H1 (cell line): ENCODE results near the gene UBTD1. TPM values are rescaled to one million over a fixed set of nuclear protein-coding genes. Genes with fewer than 3 reads are reported as not detected.

ENCODE experiments used
- CTCF ChIA-PET: fragments of 300-600 bp; sonication (Branson Sonifier 250); formaldehyde crosslinking; loops from one replicate; lab custom pipeline; 2021; ENCODE audit not compliant: partially characterized antibody; lab: Charles Lee
- POLR2A ChIA-PET: fragments of 300-600 bp; sonication (Branson Sonifier 250); formaldehyde crosslinking; loops from one replicate; lab custom pipeline; 2021; ENCODE audit warnings: inconsistent platforms; ENCODE audit not compliant: partially characterized antibody; lab: Charles Lee
- DNase-seq, 2 experiments: peaks; one replicate each; pipeline versions ENCODE4 v3.0.0 to v3.0.0-alpha.2; 2010 to 2022; ENCODE audit warnings: low spot score in 2 of 2, low read depth in 1 of 2, mixed read lengths in 1 of 2
- FAIRE-seq: peaks from 2 replicates; lab custom pipeline; 2011; peaks lifted over from hg19 to GRCh38; lab: Jason Lieb, UNC
- H2AFZ ChIP-seq: 2 replicates; pipeline ENCODE4 v1.8.1; 2012; ENCODE audit warnings: low read length, inconsistent platforms
- H2AK5ac ChIP-seq: 2 replicates; pipeline ENCODE4 v1.6.1; 2013; ENCODE audit warnings: low read depth, low read length
- H2BK120ac ChIP-seq: replicated peaks from 2 replicates; pipeline ENCODE3; 2013; ENCODE audit warnings: low read depth, low read length, inconsistent platforms
- H2BK12ac ChIP-seq: 2 replicates; pipeline ENCODE4 v1.6.1; 2013; ENCODE audit warnings: low read depth, low read length
- H2BK15ac ChIP-seq: 2 replicates; pipeline ENCODE4 v1.6.1; 2013; ENCODE audit warnings: low read length
- H2BK20ac ChIP-seq: 2 replicates; pipeline ENCODE4 v1.6.1; 2013; ENCODE audit warnings: low read length
- H2BK5ac ChIP-seq: 2 replicates; pipeline ENCODE4 v1.6.1; 2013; ENCODE audit warnings: low read depth, low read length
- H3K14ac ChIP-seq: 2 replicates; pipeline ENCODE4 v1.6.1; 2013; ENCODE audit warnings: inconsistent platforms; ENCODE audit not compliant: insufficient read length
- H3K18ac ChIP-seq: 2 replicates; pipeline ENCODE4 v1.6.1; 2013; ENCODE audit warnings: low read length; ENCODE audit errors: extremely low read depth
- H3K23ac ChIP-seq: 2 replicates; pipeline ENCODE4 v1.6.1; 2013; ENCODE audit warnings: inconsistent platforms; ENCODE audit not compliant: insufficient read length
- H3K23me2 ChIP-seq: 2 replicates; pipeline ENCODE4 v1.6.1; 2013; ENCODE audit warnings: low read depth, low read length
- H3K27ac ChIP-seq: 2 replicates; pipeline ENCODE4 v1.6.1; 2011; ENCODE audit warnings: low read depth, low read length, inconsistent platforms
- H3K27me3 ChIP-seq, 4 experiments: replicated peaks in 1 of 4; 1 replicate in 1 of 4; 2 replicates in 3 of 4; pipeline versions ENCODE4 v1.6.1 to v1.8.1; 2011 to 2013; ENCODE audit warnings: low read length in 3 of 4, mild to moderate bottlenecking in 3 of 4, inconsistent platforms in 2 of 4, mixed read lengths in 2 of 4, moderate library complexity in 1 of 4; ENCODE audit not compliant: control insufficient read depth in 3 of 4, insufficient read depth in 3 of 4; ENCODE audit errors: extremely low read depth in 1 of 4
- H3K36me3 ChIP-seq, 4 experiments: 2 replicates each; pipeline versions ENCODE4 v1.6.1 to v1.8.1; 2011 to 2013; ENCODE audit warnings: mild to moderate bottlenecking in 4 of 4, low read length in 3 of 4, moderate library complexity in 2 of 4, control low read depth in 1 of 4, inconsistent platforms in 1 of 4; ENCODE audit not compliant: insufficient read depth in 4 of 4, control insufficient read depth in 2 of 4
- H3K4ac ChIP-seq: replicated peaks from 2 replicates; pipeline ENCODE3; 2013; ENCODE audit warnings: low read length, low read depth, mixed read lengths, inconsistent platforms; ENCODE audit not compliant: insufficient read length
- H3K4me1 ChIP-seq, 4 experiments: replicated peaks in 1 of 4; 1 replicate in 1 of 4; 2 replicates in 3 of 4; pipeline versions ENCODE4 v1.6.1 to v1.8.1; 2011 to 2013; ENCODE audit warnings: low read length in 3 of 4, inconsistent platforms in 2 of 4, mixed read lengths in 1 of 4; ENCODE audit not compliant: insufficient read depth in 4 of 4, control insufficient read depth in 3 of 4
- H3K4me2 ChIP-seq, 2 experiments: 2 replicates each; pipeline versions ENCODE4 v1.6.1 to v1.8.1; 2011 to 2013; ENCODE audit warnings: low read depth in 2 of 2, low read length in 2 of 2, control low read depth in 1 of 2, inconsistent platforms in 1 of 2, mild to moderate bottlenecking in 1 of 2; ENCODE audit not compliant: insufficient read depth in 1 of 2
- H3K4me3 ChIP-seq, 4 experiments: fragments of 200-600, 300-600 bp in 1 of 4; sonication (generic), shearing (Covaris generic), sonication (Bioruptor Twin) in 1 of 4; 2 replicates each; pipeline versions ENCODE4 v1.5.1 to v1.8.1; 2011 to 2016; ENCODE audit warnings: low read length in 4 of 4, low read depth in 3 of 4, control low read depth in 2 of 4, inconsistent platforms in 2 of 4, mild to moderate bottlenecking in 2 of 4, mixed read lengths in 1 of 4, moderate library complexity in 1 of 4; ENCODE audit not compliant: insufficient read depth in 2 of 4; ENCODE audit errors: extremely low read depth in 1 of 4
- H3K56ac ChIP-seq: replicated peaks from 2 replicates; pipeline ENCODE3; 2013; ENCODE audit warnings: low read depth, mild to moderate bottlenecking, mixed read lengths, low read length, inconsistent platforms; ENCODE audit not compliant: insufficient read length
- H3K79me1 ChIP-seq: 2 replicates; pipeline ENCODE4 v1.6.1; 2013; ENCODE audit warnings: low read depth, low read length, control low read depth
- H3K79me2 ChIP-seq, 2 experiments: 2 replicates each; pipeline versions ENCODE4 v1.6.1 to v1.8.1; 2012 to 2013; ENCODE audit warnings: low read length in 2 of 2, mild to moderate bottlenecking in 2 of 2, inconsistent platforms in 1 of 2; ENCODE audit not compliant: insufficient read depth in 2 of 2, control insufficient read depth in 1 of 2
- H3K9ac ChIP-seq, 4 experiments: replicated peaks in 1 of 4; 1 replicate in 1 of 4; 2 replicates in 3 of 4; pipeline versions ENCODE4 v1.6.1 to v1.8.1; 2011 to 2013; ENCODE audit warnings: low read depth in 3 of 4, low read length in 3 of 4, control low read depth in 2 of 4, mild to moderate bottlenecking in 2 of 4, moderate library complexity in 2 of 4, inconsistent platforms in 1 of 4; ENCODE audit errors: extremely low read depth in 1 of 4
- H3K9me3 ChIP-seq, 2 experiments: 2 replicates each; pipeline versions ENCODE4 v1.6.1 to v1.8.1; 2012 to 2013; ENCODE audit warnings: mild to moderate bottlenecking in 2 of 2, moderate library complexity in 2 of 2, control low read depth in 1 of 2, inconsistent platforms in 1 of 2, low read depth in 1 of 2, low read length in 1 of 2, mixed read lengths in 1 of 2; ENCODE audit not compliant: insufficient read depth in 2 of 2
- H4K20me1 ChIP-seq, 2 experiments: replicated peaks in 1 of 2; 2 replicates each; pipeline versions ENCODE3 to v1.8.1; 2011 to 2013; ENCODE audit warnings: inconsistent platforms in 2 of 2, low read length in 2 of 2, mild to moderate bottlenecking in 1 of 2; ENCODE audit not compliant: insufficient read depth in 2 of 2, control insufficient read depth in 1 of 2
- H4K5ac ChIP-seq: 2 replicates; pipeline ENCODE4 v1.6.1; 2013; ENCODE audit warnings: low read length, low read depth, mixed read lengths, inconsistent platforms; ENCODE audit not compliant: insufficient read length
- H4K8ac ChIP-seq: 2 replicates; pipeline ENCODE4 v1.8.0; 2013; ENCODE audit warnings: mild to moderate bottlenecking, moderate library complexity, low read length, inconsistent platforms; ENCODE audit not compliant: insufficient read depth; ENCODE audit errors: extremely low read depth
- H4K91ac ChIP-seq: replicated peaks from 2 replicates; pipeline ENCODE3; 2013; ENCODE audit warnings: low read length, mixed read lengths, inconsistent platforms; ENCODE audit not compliant: insufficient read length
- NANOG ChIP-seq: IDR thresholded peaks from 2 replicates; pipeline ENCODE4 v1.6.1; 2011; ENCODE audit warnings: low read length, low read depth, mild to moderate bottlenecking, inconsistent platforms; ENCODE audit not compliant: insufficient read depth, poor library complexity, severe bottlenecking
- WGBS, 2 experiments: shearing (Covaris generic) in 1 of 2; methylation state at CpG; one replicate each; pipeline versions ENCODE4 v1.1.6 to v1.1.7; 2013 to 2015; ENCODE audit warnings: low lambda C conversion rate in 2 of 2, mixed read lengths in 2 of 2, inconsistent platforms in 1 of 2, low coverage in 1 of 2, missing lambda C conversion rate in 1 of 2; ENCODE audit not compliant: insufficient replicate concordance in 2 of 2, insufficient coverage in 1 of 2, insufficient read length in 1 of 2; ENCODE audit errors: extremely low coverage in 1 of 2, missing lambda C conversion rate in 1 of 2; 5-methylcytosine and 5-hydroxymethylcytosine counted together
- polyA plus RNA-seq, 7 experiments: library from polyadenylated mRNA; depleted of rRNA in 3 of 7; stranded (reverse) in 5 of 7; unstranded in 2 of 7; fragments of >200 nt in 5 of 7; fragments of 200-250 nt in 2 of 7; gene quantifications; 1 replicate in 5 of 7; 2 replicates in 1 of 7; 4 replicates in 1 of 7; pipeline versions ENCODE4 v1.2.1 to v1.2.3, GENCODE V29; 2011 to 2013; ENCODE audit warnings: missing spikeins in 2 of 7, mixed read lengths in 2 of 7
- total RNA-seq: library from RNA; stranded (reverse); fragmentation: NEBNext Ultra II Directional; extraction: Animal tissue kit (Norgen Biotek cat#: 25700); gene quantifications from 2 replicates; pipeline ENCODE4 v1.2.1, GENCODE V29; 2021
- TF ChIP-seq, protein P1 (sequence below): IDR thresholded peaks from 2 replicates; pipeline ENCODE4 v1.6.1; 2012; ENCODE audit warnings: inconsistent platforms

The UBTD1 gene
- total and polyA plus RNA-seq, 2 of the 8 experiments (the other 6 are each of a cell fraction or from before 2014, with no cell fraction given), result 22.3 to 36.2 TPM

DNA sequence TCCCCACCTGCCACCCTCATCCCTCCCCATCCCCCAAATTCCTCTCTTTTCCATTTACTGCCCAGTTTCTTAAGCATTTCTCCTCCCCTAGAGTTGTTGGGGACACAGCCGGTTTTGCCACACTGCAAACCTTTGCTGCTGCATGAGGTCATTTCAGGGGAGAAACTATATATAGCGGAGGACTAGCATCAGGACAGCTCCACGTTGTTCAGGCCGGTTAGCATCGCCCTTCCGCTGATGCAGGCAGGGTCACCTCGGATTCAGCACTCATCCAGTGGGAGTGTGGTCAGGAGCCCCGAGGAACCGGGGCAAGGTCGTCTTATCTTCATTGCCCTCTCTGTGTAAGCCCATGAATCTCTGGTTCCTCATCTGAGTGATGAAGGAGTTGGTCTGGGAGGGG, 15.6 kb downstream of the UBTD1 start:
- no peak for FAIRE-seq
- POLR2A ChIA-PET, result interaction anchor here (0.9 kb wide), 1 partner anchor 47 kb away, joined by 7 read pairs; no protein-coding TSS in a partner anchor
- no peak for TF ChIP-seq NANOG
- TF ChIP-seq, protein P1, sequence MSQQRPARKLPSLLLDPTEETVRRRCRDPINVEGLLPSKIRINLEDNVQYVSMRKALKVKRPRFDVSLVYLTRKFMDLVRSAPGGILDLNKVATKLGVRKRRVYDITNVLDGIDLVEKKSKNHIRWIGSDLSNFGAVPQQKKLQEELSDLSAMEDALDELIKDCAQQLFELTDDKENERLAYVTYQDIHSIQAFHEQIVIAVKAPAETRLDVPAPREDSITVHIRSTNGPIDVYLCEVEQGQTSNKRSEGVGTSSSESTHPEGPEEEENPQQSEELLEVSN, result no peak

More for the DNA sequence above, 15.6 kb downstream of the UBTD1 start:
- Histone ChIP-seq H2AFZ (no peak overlapping the region), H2BK15ac (no peak overlapping the region), H2BK20ac (no peak overlapping the region), H3K18ac (no peak overlapping the region), H3K27ac (no peak overlapping the region), H2BK5ac (0 out of 2 replicates have a peak overlapping the region, but pooled peaks have one; percentile 5), H4K91ac (no peak overlapping the region), H3K23me2 (no peaks in the 10 kb centered on the region), H3K79me1 (peaks cover 17% of the 10 kb centered on the region; the same call in 1 of the 2 replicates), H4K8ac (peak overlapping the region; percentile 7; the same call in 1 of the 2 replicates), H3K4me3 (no peak overlapping the region), H3K4me2 (no peak overlapping the region), H3K79me2 (peaks cover 0 to 8% of the 10 kb centered on the region in 2 experiments; a peak in 2 of 4 replicates), H3K9me3 (no peaks in the 10 kb centered on the region), H2BK120ac (no peak overlapping the region), H3K27me3 (no peaks in the 10 kb centered on the region; a peak in 1 of 7 replicates), H3K23ac (no peak overlapping the region), H3K14ac (no peak overlapping the region), H2BK12ac (no peak overlapping the region), H2AK5ac (no peak overlapping the region), H3K4me1 (peaks cover 0 to 7% (median 5%) of the 10 kb centered on the region in 4 experiments; a peak in 5 of 7 replicates), H3K9ac (no peak overlapping the region; a peak in 1 of 7 replicates), H3K56ac (no peak overlapping the region), H4K20me1 (peaks cover 4 to 10% of the 10 kb centered on the region in 2 experiments), H3K36me3 (no peaks in the 10 kb centered on the region), H4K5ac (no peak overlapping the region), H3K4ac (no peak overlapping the region)
- CTCF ChIA-PET, result interaction anchor here (0.5 to 19.6 kb wide), 10 partner anchors 9 to 170 kb away, joined by 3 to 283 read pairs (median 5); no protein-coding TSS in a partner anchor
- peak in 1 of 2 experiments; percentile 40 for DNase-seq
- WGBS, 2 experiments, result 87% methylated on average over 10 of the region's 10 CpGs; no CpG with 5 or more reads in 1 of the 2 experiments
